ENCODE measurements around the gene GRK3. TPM values are rescaled to one million over a fixed set of nuclear protein-coding genes. Genes with fewer than 3 reads are reported as not detected.

GRK3 gene
- total RNA-seq, 1 donor from 2014 or later = 66.7 TPM

DNA sequence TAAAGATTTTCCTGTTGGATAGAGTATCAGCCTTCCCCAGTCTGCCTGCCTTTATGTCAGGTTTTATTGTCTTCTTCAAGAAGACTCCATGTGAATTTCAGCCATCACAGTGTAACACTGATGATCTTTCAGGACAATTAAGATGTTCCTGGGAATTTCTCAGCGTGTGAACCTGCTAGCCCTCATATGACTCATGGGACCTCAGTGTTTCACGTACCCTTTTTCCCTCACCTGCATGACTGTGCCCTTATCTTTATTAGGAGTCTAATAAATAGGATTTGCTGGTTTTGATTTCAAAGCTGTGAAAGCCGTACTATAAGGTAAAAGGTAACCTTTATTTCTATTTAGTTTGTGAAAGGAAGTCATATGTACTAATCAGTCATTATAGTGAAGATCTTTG lies 95.9 kb downstream of the GRK3 start:
- ChIA-PET POLR2A (no interaction called here), CTCF (no interaction called here)
- Mint-ChIP-seq H3K36me3 (ENCODE audit: low read depth) (peaks cover 28% of the 10 kb centered on the region), H3K27me3 (no peaks in the 10 kb centered on the region), H3K27ac (no peak overlapping the region), H3K4me3 (no peak overlapping the region), H3K4me1 (peaks cover 62% of the 10 kb centered on the region), H3K9me3 (no peaks in the 10 kb centered on the region)
- TF ChIP-seq, protein P1, sequence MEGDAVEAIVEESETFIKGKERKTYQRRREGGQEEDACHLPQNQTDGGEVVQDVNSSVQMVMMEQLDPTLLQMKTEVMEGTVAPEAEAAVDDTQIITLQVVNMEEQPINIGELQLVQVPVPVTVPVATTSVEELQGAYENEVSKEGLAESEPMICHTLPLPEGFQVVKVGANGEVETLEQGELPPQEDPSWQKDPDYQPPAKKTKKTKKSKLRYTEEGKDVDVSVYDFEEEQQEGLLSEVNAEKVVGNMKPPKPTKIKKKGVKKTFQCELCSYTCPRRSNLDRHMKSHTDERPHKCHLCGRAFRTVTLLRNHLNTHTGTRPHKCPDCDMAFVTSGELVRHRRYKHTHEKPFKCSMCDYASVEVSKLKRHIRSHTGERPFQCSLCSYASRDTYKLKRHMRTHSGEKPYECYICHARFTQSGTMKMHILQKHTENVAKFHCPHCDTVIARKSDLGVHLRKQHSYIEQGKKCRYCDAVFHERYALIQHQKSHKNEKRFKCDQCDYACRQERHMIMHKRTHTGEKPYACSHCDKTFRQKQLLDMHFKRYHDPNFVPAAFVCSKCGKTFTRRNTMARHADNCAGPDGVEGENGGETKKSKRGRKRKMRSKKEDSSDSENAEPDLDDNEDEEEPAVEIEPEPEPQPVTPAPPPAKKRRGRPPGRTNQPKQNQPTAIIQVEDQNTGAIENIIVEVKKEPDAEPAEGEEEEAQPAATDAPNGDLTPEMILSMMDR (IDR thresholded peaks at IDR 0.05) = no peak
- DNase-seq (no peak), ATAC-seq (ENCODE audit: low read depth) (no peak)
- intact Hi-C loops (cut with micrococcal nuclease) = no loop called here

DNA sequence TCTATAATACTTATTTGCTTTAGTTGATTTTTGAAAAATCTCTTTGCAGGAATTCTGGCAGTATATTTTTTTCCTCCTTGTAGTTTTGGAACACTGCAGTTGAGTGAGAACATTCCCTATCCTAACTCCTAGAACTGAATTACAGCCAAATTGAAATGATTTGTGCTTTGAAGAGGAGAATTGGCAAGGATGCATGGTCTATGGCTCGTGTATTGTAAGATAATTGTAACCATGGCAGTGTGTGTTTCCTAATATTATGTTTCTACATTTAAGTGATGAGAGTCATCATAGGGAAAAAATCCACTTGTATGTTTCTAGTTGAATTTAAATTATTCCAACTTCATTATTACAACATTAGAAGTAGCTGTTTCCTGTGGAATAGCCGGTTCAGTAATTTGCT lies 96.6 kb downstream of the GRK3 start:
- H3K4me3 Mint-ChIP-seq = no peak overlapping the region
- H3K27ac Mint-ChIP-seq = no peak overlapping the region
- H3K36me3 Mint-ChIP-seq (ENCODE audit: low read depth) = peaks cover 26% of the 10 kb centered on the region
- DNase-seq (no peak), ATAC-seq (ENCODE audit: low read depth) (no peak)
- ChIA-PET POLR2A (interaction anchor here (1.2 kb wide), 1 partner anchor 98 kb away, joined by 3 read pairs; no protein-coding TSS in a partner anchor), CTCF (no interaction called here)
- H3K27me3 Mint-ChIP-seq = no peaks in the 10 kb centered on the region
- TF ChIP-seq, protein P1 (IDR thresholded peaks at IDR 0.05) = no peak
- H3K4me1 Mint-ChIP-seq = peaks cover 55% of the 10 kb centered on the region
- intact Hi-C loops (cut with micrococcal nuclease) = no loop called here
- H3K9me3 Mint-ChIP-seq = no peaks in the 10 kb centered on the region

DNA sequence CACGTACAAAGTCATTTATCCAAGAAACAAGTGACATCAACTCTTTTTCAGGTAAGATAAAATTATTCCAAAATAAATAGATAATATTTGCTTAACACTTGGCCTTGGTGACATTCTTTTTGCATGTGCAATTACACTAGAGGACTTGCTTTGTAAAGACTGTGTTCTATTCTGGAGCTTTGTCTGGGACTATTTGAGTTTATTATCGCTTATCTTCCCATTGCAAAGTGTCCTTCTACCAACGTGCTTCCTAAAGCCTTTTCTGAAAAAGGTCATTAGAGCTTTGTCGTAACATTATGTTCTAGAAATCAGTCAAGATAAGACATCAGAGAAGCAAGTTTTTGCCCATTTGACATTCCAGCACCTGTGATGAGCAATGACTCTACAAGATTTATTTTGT lies 99.2 kb downstream of the GRK3 start:
- intact Hi-C loops (cut with micrococcal nuclease) = no loop called here
- H3K27me3 Mint-ChIP-seq = no peaks in the 10 kb centered on the region
- H3K9me3 Mint-ChIP-seq = no peaks in the 10 kb centered on the region
- DNase-seq (no peak), ATAC-seq (ENCODE audit: low read depth) (no peak)
- TF ChIP-seq, protein P1 (IDR thresholded peaks at IDR 0.05) = no peak
- ChIA-PET POLR2A (no interaction called here), CTCF (interaction anchor here (3.0 kb wide), 1 partner anchor 120 kb away, joined by 12 read pairs; no protein-coding TSS in a partner anchor)
- no peak overlapping the region for H3K27ac Mint-ChIP-seq
- H3K36me3 Mint-ChIP-seq (ENCODE audit: low read depth) = peaks cover 46% of the 10 kb centered on the region
- no peak overlapping the region for H3K4me3 Mint-ChIP-seq
- H3K4me1 Mint-ChIP-seq = peaks cover 40% of the 10 kb centered on the region

DNA sequence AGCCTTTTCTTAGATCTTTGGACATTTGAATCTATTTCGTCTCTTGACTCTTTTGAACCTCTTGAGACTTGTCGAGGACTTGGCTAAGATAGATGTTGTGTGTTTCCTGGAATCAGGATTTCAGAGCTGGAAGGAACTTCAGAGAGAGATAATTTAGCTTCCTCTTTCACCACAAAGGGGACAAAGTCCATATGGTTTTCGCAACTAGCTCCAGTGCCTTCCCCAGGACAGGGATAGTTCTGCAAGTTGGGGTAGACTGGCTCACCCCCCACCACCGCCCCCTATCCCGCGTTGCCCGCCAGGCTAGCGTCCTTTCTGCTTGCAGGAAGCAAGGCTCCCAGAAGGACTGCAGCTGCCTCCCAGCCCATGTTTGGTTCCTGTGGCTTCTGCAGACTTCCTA lies 101.8 kb downstream of the GRK3 start:
- POLR2A ChIA-PET = no interaction called here
- TF ChIP-seq, protein P1 (IDR thresholded peaks at IDR 0.05) = no peak
- intact Hi-C loops (cut with micrococcal nuclease) = no loop called here
- DNase-seq (no peak), ATAC-seq (ENCODE audit: low read depth) (no peak)
- peaks cover 15% of the 10 kb centered on the region for H3K4me1 Mint-ChIP-seq
- H3K27ac Mint-ChIP-seq = no peak overlapping the region
- no peak overlapping the region for H3K4me3 Mint-ChIP-seq
- no peaks in the 10 kb centered on the region for H3K9me3 Mint-ChIP-seq
- H3K36me3 Mint-ChIP-seq (ENCODE audit: low read depth) = peaks cover 55% of the 10 kb centered on the region
- no peaks in the 10 kb centered on the region for H3K27me3 Mint-ChIP-seq
- CTCF ChIA-PET = interaction anchor here (2.4 to 3.0 kb wide), 2 partner anchors 122 to 123 kb away, joined by 10 to 12 read pairs; no protein-coding TSS in a partner anchor

DNA sequence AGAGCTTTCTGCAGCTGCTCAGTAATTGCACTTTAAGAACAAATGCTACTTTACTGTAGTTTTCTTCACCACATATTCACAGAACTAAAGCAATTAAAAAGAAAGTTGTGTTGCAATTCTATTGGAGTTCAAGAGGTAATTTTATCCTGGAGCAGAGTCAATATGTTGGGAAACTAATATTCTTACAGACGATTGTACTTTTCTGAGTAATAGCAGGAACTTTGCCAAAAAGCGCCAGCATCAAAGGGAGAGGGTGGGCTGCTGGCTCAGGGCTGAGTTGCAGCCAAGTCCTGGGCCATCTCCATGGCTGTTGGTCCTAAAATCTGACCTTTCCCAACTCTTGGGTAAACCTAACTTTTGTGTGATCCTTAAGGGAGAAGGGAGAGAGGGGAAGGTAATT lies 104.0 kb downstream of the GRK3 start:
- H3K27ac Mint-ChIP-seq = no peak overlapping the region
- intact Hi-C loops (cut with micrococcal nuclease) = no loop called here
- DNase-seq = no peak
- POLR2A ChIA-PET = no interaction called here
- H3K27me3 Mint-ChIP-seq = no peaks in the 10 kb centered on the region
- TF ChIP-seq, protein P1 (IDR thresholded peaks at IDR 0.05) = no peak
- peaks cover 56% of the 10 kb centered on the region for H3K36me3 Mint-ChIP-seq (ENCODE audit: low read depth)
- CTCF ChIA-PET = interaction anchor here (2.4 kb wide), 1 partner anchor 125 kb away, joined by 10 read pairs; no protein-coding TSS in a partner anchor
- peaks cover 7% of the 10 kb centered on the region for H3K4me1 Mint-ChIP-seq
- H3K9me3 Mint-ChIP-seq = no peaks in the 10 kb centered on the region
- no peak overlapping the region for H3K4me3 Mint-ChIP-seq
- ATAC-seq (ENCODE audit: low read depth) = no peak
